NCI-H1417 (cell line): ENCODE results near the gene SLC17A7.
A peak's percentile ranks its signal among the peaks of the same experiment; 100 is the strongest.

Source experiments
- DNase-seq, 3 experiments: peaks; one replicate each; lab custom pipeline; 2025; lab: John Stamatoyannopoulos, UW

Gene SLC17A7

GRCh38 chr19:49427855-49428546 lies 13.3 kb downstream of the SLC17A7 start:
- DNase-seq, result peak in 2 of 3 experiments; percentile 36 to 51

DNA sequence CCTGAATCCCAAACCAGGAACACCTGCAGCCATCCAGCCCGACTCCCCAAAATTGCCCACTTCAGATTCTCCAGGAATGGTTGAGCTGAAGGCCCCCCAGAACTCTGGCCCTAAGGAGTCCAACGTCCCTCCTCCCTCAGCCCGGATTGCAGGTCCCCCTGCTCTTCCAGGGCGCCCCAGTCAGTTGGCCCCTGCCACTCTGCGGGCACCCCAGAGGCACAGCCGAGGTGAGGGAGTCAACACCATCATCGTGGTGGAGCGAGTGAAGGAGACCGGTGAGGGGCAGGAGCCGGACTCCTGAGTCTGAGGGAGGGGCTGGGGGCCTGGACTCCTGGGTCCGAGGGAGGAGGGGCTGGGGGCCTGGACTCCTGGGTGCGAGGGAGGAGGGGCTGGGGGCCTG lies 14.0 kb downstream of the SLC17A7 start:
- no peak for DNase-seq

GRCh38 chr19:49425922-49426592 lies 15.3 kb downstream of the SLC17A7 start:
- DNase-seq, result peak in 2 of 3 experiments; percentile 4 to 91

DNA sequence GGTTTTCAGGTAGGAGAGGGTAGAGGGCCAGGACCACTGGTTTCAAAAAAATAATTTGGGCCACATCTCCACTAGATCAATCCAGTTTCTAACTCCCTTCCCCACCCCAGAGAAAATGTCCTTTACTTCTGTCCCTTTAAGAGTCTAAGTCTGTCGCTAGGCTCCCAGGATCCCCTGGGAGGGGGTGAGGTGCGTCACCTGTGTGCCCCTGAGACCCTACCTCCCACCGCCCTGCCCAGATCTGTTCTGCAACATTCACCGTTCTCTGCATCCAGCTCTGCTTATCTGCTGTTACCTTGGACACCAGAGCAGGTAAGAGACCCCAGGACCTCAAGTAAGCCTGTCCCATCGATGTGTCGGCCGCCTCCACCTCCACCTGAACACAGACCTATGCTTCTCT lies 16.1 kb downstream of the SLC17A7 start, which contains the start of gene GFY:
GFY (plus strand) TSS at position 211 of the 400 bp plus-strand sequence. CDS start 1,043 bp downstream, outside the sequence.
- no peak for DNase-seq

- DNase-seq, result no peak
These were observed 17.4 kb downstream of the SLC17A7 start for GRCh38 chr19:49423985-49424303.

GRCh38 chr19:49423071-49423984 lies 18.0 kb downstream of the SLC17A7 start, which contains the start of gene PTH2:
Gene PTH2, minus strand, starts transcription at chr19:49423441. Its CDS starts 102 bp downstream, at chr19:49423339.
- peak in 1 of 3 experiments; percentile 36 for DNase-seq

GRCh38 chr19:49422407-49423070 lies 18.8 kb downstream of the SLC17A7 start:
- peak; percentile 61 to 68 (median 64) for DNase-seq

DNA sequence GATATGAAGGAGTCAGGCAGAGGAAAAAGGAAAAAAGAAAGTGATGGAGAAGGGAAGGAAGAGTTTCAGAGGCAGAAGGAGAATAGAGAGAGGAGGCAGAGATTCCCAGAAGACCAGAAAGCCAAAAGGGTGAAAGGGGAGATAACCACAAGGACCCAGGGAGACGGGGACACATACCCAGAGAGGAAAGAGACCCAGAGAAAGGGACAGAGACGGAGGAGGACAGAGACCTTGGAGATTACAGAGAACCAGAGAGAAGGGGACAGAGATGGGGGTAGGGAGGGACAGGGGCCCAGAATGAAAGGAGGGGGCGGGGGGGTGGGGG lies 19.5 kb downstream of the SLC17A7 start:
- DNase-seq, result no peak

DNA sequence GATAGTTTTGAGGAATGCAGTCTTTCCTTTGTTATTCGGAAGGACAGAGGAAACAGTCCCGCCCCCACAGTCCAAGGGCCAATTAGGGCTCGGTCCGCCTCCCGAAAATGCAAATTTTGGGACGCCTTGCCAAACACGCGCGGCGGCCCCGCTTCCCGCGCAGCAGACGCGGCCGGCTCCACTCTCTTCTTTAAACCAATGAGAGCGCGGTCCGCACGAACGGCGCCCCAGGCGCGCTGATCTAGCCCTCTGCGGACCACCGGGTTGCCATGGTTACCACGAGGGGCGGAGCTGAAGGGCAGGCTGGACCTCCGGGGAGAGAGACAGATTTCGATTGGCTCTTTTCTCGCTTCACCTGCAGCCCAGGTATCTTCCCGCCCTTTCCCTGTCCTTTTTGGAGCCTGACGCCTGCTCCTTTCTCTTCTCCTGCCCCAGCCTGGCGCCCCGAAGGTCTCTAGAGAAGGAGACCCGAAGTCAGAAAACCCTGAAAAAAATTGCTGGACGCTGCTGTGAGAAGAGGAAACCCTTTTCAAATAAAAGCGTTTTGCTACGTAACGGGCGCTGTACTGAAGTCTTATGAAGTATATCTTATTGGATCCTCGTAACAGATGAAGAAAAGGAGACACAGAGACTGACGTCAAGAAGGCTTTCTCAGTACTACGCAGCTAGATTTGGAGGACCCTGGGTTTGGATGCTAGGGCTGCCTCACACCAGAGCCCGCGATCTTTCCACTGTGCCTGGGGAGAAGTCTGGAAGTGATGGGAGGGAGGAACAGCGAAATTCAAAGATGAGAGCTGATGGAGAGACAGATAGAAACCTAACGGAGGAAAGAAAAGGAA lies 20.1 kb downstream of the SLC17A7 start:
- peak; percentile 74 to 97 (median 91) for DNase-seq

DNA sequence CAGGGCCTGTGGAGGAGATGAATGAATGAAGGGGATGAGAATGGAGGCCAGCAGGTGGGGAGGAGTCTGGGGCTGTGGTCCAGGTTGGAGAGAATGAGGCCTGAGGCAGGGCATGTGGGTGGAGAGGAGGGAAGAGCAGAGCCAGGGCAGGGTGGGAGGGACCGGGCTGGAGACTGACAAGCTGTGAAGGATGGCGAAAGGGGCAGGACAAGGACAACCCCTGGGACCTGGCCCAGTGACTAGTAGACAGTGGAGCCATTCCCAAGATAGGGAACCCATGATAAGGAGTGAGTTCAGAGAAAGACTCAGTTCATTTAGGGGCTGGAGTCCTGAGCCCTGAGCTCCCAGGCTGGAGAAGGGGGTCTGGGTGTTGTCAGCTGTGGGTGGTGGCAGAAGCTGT lies 21.1 kb downstream of the SLC17A7 start:
- DNase-seq, result no peak

- DNase-seq, result no peak
These were observed 22.2 kb downstream of the SLC17A7 start for GRCh38 chr19:49419173-49419572.

DNA sequence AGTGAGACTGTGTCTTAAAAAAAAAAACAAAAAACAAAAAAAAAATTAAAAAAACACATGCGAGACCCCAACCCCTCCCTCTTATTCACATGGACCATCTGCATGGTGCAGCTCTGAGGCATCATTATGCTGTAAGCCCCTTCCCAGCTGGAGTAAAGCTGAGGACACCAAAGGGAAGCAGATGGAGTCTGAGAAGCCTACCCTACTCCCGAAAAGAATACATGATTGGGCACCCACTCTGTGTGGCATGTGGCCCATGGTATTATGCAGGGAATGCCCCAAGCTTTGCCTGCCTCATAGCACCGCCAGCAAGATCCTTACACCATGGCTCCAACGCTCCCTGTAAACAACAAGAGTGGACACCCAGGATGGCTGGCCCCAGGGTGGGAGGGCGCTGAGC lies 22.8 kb downstream of the SLC17A7 start:
- no peak for DNase-seq

- no peak for DNase-seq
These were observed 24.2 kb downstream of the SLC17A7 start for GRCh38 chr19:49417088-49417487.

DNA sequence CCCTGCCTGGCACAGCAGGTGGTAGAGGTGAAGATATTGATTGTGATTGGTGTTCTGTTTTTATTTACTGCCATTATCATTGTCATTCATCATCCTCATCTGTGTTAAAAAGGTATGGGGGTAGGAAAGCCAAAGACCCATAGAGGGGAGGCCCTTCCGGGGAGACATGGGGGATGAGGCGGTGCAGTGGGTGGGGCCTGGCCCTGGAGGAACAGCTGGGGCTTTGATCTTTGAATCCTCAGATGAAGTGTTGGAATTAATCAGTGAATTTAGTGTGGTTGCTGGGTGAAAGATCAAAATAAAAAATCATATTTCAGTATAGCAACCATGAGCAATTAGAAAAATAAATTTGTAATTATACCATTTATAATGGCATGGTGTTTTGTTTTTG lies 25.5 kb downstream of the SLC17A7 start:
- no peak for DNase-seq

DNA sequence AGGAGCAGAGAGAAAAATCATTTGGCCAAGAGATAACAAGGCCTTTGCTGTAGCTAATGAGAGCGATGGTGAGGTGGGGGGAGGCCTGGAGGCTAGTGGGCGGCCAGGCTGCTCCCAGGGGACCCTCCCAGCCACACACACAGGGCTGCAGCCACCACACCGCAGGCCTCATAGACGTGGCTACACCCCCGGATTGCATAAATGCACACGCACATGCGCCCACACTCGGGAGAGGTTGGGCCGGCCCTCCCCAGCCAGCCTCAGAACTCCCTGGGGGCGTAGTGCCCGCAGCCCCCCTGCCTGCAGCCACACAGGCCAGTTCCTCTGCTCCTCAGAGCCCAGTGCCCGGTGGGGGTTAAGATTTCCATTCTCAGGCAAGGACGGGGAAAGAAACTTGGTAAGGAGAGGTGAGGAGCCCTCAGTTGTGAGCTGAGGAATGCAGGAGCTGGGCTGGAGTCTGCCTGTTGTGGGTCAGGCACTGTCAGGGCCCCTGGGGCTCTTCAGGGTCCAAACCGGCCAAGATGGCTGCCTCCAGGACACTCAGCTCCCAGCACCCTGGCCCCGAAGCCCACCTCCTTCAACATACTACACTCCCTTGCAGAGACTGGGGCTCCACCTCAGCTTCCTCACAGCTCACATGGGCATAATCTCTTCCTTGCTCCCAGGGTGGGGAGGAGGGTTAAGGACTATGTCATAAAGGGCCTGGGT lies 26.1 kb downstream of the SLC17A7 start:
- DNase-seq, result no peak

DNA sequence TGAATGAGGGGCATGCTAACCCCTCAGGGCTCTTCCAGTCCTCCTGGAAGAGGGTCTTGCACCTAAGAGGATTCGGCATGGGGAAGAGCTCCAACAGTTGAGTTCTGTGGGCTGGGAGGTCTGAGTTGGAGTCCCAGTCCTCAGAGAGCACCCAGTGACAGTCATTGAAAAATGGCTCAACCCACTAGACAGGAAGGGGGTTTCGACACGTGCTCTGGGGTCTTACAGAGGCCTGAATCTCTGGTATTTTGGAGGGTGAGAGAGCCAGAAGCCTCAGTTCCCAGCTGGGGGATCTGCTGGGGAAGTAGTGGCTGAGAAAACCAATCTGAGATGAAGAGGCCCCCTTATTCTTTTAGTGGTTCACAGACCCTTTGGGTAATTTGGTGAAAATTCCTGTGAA lies 27.1 kb downstream of the SLC17A7 start:
- DNase-seq, result no peak

GRCh38 chr19:49413348-49413747 lies 28.0 kb downstream of the SLC17A7 start:
- DNase-seq, result peak in 2 of 3 experiments; percentile 24 to 54

DNA sequence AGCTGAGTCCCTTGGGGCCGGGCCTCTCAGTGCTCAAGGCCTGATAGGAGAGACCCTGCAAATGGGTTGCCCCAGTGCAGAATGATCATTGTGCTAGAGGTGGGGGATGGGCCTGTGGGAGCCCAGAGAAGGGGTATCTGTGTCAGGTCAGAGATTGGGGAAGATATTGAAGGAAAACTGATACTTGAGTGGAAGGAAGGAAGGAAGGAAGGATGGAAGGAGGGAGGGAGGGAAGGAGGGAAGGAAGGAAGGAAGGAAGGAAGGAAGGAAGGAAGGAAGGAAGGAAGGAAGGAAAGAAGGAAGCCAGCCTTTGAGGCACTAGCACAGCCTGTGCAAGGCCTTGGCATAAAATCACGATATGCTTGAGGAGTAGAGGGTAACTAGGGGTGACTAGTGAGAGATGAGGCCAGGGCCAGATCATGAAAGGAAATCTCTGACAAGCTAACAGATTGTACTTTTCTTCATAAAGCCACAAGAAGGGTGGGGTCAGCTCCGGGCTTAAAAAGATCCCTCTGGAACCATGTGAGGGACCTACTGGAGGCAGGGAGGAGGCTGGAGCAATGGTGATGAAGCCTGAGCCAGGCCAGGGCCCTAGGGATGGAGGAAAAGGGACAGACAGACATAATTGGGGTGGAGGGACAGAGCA lies 29.5 kb downstream of the SLC17A7 start:
- no peak for DNase-seq

DNA sequence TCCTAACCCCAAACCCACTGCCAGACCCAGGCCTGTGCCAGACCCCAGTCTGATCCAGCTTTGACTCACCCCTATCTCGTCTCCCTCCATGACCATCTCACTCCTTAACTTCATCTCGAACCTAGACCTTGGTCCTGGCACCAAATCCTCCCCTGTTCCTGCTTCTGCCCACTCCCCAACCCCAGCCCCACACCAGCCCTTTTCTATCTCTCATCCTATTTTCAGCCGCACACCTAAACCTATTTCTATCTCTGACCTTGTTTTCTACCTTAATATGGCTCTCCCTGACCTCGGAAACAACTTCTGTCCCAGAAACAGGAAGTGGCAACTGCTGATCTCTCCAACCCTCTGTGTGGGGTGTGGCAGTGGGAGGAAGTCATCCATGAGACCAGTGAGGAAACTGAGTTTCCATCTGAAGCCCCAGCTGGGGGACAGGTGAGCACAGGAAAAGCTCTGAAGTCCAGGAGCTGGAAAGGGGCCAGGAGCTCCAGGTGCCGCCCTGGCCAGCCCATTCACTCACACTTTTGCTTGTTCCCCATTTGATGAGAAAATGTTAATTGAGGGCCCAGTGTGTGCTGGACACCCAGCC lies 31.8 kb downstream of the SLC17A7 start:
- peak in 1 of 3 experiments; percentile 5 for DNase-seq
